HG03280 (cell line): Measurements from ENCODE around the gene DPP6.

Source experiments
- ATAC-seq: cut with Tn5 transposase; IDR thresholded peaks from one replicate; pipeline ENCODE4 v1.9.1; 2021; ENCODE audit warnings: mild to moderate bottlenecking, moderate library complexity; ENCODE audit not compliant: unreplicated experiment

The DPP6 gene

DNA sequence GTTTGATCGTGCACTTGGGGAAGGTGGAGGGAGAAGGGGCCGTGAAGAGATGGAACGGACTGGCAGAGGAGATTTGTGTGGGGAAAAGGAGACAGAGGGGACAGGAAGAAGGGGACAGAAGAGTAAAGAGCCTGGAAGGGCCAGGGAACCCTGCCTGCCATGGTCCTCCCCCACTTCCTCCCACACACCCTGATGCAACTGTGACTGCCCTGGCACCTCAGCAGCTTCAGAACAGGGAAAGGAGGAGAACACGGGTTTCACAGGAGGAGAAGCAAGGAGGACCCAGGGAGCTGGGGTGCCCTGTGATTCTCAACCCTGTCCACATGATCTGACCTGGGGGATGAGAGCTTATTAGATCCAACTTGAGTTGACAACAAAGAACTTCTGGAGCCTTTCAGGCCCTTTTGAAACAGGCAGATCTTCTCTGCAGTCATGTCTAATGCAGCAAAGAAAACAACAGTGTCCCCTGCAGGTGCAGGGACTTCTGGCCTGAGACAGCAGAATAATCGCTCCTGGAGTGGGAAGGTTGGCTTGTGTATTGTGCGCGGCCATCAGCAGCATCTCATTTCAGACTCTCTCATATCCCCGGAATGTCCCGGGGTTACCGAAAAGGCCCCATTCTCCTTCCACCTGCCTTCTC lies 529.2 kb downstream of the DPP6 start:
- ATAC-seq, result no peak

DNA sequence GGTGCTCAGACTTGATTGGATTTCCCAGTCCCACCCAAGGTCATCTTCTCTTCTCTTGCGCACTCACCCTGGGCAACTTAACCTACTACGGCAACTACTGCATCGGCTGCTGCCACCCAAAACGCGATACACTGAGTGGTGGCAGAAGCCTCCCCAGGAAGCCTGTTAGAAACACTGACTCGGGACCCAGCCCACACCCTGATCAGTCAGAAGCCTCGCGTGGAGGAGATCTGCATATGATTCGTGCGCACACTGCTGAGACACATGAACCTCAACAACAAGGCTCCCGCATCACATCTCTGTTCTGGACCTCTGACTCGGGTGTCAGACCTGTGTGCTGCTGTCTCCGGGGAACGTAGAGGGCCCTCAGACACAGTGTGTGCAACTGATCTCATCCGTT lies 531.3 kb downstream of the DPP6 start:
- no peak for ATAC-seq

DNA sequence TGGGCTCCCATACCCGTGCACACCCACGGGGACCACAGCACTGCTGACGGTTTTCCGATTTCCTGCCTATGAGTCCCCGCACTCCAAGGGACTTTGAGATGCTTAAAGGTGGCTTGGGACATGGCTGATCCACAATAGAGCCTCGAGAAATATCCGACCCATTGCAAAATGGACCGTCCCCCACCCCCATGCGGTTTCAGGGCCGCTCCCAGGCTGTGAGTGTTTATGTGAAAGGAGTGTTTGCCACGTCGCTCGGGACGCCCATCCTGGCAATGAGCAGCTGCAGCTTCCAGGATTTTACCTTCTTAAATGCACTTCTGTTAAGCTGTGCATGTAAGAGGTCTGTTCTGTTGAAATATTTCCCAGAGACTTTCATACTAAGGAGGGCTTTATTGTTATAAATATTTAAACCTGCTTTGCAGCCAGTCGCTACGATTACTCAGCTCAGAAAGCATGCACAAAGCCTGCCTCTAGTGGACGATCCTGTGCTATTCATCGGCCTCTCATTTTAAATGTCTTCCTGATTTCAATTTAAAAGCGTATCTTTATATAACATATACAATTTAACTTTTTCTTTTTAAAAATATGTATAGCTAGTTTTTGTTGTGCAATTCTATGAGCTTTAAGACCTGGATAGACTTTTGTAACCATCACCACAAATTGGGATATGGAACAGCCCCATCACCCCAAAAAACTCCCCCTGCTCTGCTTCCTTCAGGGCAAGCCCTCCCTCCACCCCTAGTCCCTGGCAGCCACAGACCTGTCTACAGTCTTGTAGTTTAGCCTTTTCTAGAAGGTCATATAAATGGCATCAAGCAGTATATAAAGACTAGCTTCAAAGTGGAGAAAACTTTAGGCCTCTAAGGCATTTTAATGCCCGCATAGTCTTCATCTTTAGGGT lies 532.4 kb downstream of the DPP6 start:
- ATAC-seq, result no peak

DNA sequence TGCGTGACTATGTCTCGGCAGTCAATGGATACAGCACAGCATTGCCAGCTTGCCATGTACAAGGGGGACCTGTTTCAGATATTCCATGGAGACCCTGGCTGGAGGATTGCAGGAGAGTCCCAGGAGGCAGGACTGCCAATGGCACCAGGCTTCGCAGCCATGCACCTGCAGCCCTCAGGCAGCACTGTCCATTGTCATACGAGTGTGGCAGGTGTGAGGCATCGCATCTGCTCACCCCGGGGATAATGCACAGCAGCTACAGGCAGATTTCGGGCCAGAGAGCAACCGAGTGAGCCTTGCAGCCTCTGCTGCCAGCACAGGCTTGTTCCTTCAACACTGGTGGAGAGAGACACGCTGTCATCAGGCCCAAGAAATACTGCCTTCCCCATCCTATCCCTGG lies 535.6 kb downstream of the DPP6 start:
- ATAC-seq, result no peak

DNA sequence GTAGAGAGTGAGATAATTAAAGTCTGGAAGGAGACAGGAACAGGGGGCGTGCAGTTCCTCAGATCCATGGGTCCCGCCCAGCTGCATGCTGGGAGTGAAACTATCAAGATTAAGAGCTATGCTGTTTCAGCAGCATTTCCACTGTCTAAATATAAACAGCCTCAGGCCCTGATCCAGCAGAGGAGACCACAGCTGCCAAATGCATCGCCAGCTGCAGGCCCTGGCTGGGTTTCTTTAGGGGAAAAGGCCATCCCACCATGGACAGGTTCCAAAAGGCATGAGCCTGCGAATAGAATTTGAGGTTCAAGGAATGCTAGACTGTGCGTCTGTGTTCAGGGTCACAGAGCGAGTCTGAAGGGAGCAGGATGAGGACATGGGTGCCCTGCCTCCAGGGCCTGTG lies 539.3 kb downstream of the DPP6 start:
- no peak for ATAC-seq

DNA sequence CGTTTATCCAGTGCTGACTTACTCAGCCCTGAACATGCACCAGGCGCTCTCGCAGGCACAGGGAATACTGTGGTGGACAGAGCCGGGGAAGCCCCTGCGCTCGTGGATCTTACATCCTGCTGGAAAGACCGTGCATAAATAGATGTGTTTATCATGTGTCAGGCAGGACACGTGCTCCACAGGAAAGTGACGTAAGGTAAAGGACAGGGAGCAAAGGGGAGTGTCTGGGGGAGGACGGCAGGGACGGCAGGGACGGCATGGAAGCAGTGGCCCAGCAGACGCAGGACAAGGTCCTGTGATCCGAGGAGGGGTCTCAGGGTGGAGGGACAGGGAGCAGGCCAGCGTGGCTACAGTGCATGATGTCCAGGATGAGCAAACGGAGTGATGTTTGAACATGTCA lies 540.2 kb downstream of the DPP6 start:
- ATAC-seq, result no peak

DNA sequence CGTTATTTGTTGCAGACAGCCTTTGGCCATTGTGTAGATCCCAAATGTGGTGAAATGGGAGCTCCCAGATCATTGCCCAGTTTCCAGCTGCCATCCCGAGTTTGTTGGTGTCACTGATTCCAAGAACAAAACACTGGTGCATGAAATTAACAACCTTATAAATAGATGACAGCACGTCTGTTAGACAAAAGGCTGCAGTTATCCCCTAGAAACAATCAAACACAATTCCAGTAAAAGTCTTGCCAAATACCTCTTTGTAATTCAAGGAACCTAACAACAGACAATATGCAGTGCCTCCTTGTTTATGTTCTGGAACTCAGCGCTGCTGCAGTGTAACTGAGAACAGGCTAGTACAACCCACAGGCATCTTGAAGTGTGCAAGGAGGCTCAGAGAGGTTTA lies 546.2 kb downstream of the DPP6 start:
- no peak for ATAC-seq

DNA sequence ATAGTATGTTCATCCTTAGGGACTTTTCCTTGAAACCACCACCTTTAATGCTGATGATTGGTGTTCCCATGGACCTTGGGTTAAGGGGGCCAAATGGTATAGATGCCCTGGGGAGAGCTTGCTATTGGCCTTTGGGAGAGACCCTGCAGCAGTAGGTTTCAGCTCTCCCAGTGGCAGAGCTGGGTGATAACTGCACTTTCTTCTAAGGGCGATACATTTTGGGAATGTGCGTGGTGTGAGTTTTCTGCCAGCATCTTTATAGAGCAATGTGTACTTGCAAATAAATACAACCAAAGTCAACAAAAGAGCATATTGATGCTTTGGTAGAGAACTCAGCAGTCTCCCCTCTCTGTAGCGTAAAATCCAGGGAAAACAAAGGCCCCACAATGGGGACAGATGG lies 546.7 kb downstream of the DPP6 start:
- ATAC-seq, result no peak

DNA sequence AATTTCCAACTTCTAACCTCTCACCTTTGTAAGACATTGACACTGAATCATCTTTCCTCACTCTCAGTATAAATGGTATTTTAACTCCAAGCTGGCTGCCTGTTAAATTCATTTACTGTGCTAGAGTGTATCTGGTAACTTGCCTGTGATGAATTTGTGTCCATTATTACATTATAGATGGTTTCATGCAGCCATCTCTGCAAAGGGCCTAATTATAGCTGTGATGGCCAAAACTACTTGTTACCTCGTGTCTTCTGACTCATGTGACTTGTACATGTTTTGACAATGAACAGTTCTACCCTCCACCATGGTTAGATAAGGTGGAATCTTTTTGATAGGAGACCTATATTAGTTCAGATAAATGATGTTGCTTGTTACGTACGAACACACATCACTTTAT lies 558.7 kb downstream of the DPP6 start:
- no peak for ATAC-seq

DNA sequence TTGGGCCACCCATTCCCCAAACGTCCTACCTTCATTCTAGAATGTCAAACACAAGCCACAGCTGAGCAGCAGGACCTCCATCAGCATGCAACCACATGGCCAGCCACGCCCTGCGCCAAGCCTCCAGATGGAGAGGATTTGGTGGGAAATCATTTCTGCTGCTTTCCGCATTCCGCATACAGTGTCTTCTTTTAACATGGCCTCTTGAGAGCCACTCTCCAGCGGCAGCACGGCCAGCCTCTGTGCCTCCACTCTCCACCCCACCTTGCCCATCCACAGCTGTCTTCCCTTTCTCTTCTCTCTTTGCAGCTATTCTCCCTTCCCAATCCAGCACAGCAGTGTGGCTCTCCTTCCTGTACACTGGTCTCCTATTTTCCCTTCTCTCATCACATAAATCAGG lies 561.6 kb downstream of the DPP6 start:
- ATAC-seq, result no peak

DNA sequence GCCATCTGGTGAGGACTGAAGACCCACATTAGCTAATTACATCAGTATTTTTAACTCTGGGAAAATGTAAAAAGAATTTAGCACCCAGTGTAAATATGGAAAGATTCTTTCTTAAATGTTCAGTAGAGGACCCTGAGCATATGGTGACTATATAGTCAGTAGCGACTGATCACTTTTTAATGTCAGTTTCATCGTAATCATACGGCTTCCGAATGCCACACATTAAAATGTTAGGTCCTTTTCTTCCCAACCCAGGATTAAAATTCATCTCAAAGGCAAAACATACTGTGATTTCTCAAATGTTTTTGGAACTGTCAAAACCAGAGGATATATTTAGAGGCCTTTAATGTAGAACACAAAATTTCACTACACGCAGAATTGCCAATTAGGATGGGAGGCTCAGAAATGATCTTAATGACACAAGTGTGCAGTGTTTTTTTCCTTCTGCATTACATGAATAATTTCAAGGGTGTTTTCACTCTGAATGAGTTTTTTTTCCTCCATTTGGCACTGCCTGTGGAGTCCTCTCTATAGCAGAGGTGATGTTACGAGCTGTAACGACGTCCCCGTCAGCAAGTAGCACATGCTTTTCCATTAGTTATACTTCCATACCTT lies 568.0 kb downstream of the DPP6 start:
- no peak for ATAC-seq

DNA sequence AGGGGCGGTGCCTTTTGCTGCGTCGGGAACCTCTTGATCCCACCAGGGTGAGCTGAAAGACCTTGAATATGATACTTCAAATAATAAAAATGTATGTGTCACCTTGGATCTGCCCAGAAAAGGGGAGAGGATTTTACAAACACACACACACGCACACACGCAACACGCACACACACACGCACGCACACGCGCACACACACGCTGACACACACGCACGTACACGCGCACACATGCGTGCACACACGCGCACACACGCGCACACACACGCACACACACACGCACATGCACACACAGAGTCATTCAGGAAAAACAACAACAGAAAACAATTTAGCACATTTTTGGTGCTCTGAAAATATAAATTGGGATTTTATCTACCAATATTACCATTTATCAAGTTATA lies 571.2 kb downstream of the DPP6 start:
- ATAC-seq, result no peak

DNA sequence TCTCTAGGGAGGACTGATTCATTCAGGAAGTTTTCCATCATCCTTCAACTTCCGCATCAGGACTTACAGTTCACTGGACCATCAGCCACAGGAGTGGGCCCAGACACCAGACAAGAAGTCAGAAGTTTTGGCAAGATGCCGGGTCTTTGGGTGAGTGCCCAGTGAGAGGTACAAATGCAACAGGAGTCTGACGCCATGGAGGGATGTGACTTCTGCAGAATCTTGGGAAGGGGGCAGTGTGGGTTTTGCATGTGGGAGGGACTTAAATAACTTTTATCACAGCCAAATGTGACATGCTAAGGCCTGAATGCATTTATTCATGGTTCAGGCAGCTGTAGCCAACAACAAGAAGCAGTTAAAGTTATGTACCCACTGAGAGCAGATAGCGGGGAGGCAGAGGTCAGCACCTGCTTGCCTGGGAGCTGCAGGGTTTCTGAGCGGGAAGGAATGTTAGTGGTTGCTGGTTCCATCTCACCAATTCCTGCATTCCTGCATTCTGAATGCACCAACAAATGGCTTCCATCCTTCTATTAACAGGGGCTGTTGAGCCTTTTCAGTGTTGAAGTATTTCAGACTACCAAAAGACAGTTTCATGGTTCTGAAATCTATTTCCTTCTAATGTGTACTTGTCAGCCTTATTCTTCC lies 575.6 kb downstream of the DPP6 start:
- no peak for ATAC-seq

DNA sequence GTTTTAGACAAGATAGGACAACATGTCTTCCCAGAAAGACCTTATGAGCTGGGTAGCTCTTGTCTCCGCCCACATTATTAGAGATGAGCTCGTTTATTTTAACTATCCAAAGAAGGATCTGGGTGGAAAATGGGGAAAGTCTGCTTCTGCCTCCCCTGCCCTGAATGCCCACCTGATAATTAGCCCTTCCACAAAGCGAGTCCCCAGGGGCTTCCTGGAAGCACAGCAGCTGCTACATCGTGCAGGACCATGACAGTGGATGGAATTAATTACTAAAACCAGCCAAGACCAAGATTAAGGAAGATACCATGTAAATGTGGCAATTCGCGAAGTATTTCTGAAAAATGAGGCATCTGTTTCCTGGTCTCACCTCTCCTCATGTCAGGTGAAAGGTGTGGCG lies 576.4 kb downstream of the DPP6 start:
- ATAC-seq, result no peak

DNA sequence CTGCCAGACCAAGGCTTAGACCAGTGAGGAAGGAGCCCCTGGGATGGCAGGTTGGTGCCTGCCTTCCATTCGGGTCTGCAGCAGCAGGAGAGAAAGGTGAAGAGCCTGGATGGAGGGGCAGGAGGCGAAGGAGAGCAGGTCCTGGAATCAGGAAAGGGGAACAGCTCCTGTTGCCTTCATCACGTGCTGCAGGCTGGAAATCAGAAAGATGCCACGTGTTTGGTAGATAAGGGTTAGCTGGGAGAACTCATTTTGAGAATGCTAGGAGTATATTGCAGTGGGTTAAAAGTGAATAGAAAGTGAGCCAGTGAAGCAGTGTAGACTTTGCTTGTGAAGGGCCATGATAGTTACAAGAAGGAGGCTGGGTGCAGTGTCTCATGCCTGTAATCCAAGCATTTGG lies 579.0 kb downstream of the DPP6 start:
- no peak for ATAC-seq

DNA sequence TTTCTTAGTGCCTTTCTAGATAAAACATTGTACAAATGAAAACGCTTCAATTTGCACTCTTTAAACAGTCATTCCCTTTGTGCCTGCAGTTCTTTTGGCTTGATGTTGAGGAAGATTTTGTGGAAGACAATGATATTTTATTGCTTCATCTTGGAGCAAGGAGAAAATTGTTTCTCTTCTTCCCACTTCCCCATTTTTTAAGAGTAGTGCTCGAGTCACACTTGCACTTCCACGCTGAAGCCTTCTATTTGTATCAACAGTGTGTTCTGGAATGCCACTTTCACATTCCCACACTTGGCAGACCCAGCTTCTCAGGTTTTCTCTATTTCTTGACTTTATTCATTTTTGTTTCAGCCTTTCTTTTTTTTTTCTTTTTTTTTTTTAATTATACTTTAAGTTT lies 581.4 kb downstream of the DPP6 start:
- ATAC-seq, result no peak

DNA sequence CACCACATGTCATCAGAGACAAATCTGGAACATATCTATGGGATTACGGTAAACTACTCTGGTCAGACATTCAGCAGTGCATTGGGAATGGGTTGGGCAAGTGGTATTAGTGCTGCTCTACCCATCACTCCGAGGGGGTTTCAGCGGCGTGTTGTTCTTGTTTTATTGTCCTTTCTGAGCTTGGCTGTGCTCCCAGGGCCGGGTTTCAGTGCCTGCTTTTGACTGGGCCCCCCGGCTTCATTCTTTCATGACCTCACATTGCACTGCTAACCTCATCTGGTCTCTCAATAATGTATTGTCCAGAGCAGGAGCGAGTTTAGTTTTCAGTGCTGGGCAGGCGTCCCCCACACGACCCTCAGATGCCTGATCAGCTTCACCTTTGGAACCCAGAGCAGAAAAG lies 586.1 kb downstream of the DPP6 start:
- ATAC-seq, result no peak

DNA sequence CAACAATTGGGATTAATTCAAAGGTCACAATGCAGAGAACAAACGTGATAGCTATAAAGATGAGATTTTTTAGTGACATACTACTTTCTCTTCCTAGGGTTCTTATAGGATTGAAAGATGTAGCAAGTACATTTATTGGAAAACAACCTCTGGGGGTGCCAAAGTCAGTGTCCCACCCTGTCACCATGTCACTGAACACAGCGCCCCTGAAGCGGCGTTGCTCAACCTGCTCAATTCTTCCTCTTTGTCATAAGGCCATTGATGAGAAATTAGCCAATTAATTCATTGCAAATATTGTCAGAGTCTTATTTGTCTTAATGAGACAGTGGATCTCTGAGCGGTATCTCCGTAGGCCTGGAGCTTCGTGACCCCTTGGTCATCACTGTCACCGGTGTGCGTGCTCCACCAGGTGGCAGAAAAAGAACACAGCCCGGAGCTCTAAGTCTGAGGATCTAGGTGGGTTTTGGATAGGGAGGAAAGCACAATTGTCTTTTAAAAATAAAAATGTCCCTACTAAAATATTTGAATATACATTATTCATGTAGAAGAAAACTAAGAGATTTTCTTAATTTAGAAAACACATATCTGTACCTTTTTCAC lies 588.2 kb downstream of the DPP6 start:
- no peak for ATAC-seq

DNA sequence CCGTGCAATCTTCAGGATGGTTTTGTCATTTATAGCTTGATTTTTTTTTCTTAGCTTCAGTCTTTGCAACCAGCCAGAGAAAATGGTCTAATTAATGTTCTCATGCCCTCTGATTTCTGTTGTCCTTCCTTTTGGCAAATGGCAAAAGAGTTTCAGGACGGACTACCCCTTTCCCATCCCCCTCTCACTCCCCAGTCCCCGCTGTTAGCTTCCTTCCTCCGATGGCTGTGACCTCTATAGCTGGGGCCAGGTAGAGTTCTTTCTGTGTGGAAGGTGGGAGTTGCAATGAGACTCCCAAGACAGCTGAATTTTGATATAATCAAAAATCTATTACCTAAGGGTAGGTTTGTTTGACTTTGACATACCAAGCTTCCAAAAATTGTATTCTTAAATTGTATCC lies 588.7 kb downstream of the DPP6 start:
- ATAC-seq, result no peak

DNA sequence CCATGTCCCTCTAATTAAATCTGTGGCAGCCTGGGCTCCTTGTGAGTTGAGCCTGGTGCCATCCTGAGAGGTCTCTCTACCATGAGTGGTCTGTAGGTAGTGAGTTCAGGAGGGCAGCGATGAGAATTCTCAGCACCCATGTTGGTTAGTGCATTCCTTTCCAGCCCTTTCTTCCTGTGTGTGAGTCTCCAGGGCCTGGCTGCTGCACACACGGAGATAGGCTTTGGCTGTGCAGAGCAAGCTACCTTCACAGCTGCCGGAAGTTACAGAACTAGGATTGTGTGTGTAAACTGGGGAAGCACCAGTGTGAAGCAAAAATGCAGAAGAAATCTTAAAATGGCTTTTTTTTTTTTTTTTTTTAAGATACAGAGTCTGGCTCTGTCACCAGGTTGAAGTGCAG lies 592.2 kb downstream of the DPP6 start:
- no peak for ATAC-seq
